Esophagus muscularis mucosa (tissue), 4 donors: ENCODE measurements around the gene HTR2C.

Experiments
- EP300 ChIP-seq: sonication (generic); formaldehyde crosslinking; IDR thresholded peaks from one replicate; pipeline ENCODE4 v1.6.1; 2017; ENCODE audit warnings: antibody characterized with exemption
- POLR2A ChIP-seq: fragments of 450-650 bp; IDR thresholded peaks from one replicate; pipeline ENCODE4 v1.6.1; 2017; ENCODE audit warnings: antibody characterized with exemption, moderate library complexity, mild to moderate bottlenecking, low read depth
- POLR2AphosphoS5 ChIP-seq, 2 donors: sonication (generic); formaldehyde crosslinking; IDR thresholded peaks; one replicate each; pipeline ENCODE4 v1.6.1; 2017; ENCODE audit warnings: antibody characterized with exemption in 2 of 2
- TF ChIP-seq, protein P1 (sequence below), 3 experiments: fragments of 200-600 bp in 2 of 3; fragments of 450-650 bp in 1 of 3; sonication (generic) in 2 of 3; IDR thresholded peaks; one replicate each; pipeline ENCODE4 v1.5.1; 2017 to 2019; ENCODE audit warnings: antibody characterized with exemption in 3 of 3, mild to moderate bottlenecking in 2 of 3, moderate library complexity in 1 of 3

DNA sequence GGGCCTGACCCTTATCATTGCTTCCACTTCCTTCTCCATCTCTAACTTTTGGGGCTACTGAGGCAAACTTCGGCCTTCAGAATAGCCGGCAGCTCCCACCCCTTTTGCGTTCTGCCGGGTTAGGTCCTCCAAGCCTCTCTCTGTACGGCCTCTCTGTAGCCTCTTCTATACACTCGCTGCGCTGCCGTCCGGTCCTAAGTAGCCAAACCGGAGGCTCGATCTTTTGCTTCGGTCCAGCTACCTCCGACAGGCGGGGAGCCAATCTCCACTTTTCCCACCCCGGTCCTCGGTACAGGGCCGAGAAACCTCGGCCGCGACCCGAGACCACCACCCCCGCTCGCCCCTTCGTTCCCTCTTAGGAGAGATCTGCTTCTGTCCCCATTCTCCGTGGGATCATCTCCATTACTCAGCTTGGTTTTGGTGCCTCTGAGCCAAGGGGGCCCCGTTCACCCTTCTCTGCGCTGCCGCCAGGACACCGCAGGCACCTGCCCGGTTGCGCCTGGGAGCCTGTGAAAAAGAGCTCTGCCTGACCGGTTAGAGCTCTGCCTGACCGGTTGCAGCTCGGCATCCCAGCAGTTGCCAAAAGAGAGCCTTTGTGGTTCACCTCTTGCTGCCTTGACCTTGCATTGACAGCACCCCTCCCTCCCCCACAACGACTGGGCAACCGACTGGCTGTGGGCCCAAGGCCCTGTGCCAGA is 1.0 kb upstream of the HTR2C start:
- TF ChIP-seq, protein P1, sequence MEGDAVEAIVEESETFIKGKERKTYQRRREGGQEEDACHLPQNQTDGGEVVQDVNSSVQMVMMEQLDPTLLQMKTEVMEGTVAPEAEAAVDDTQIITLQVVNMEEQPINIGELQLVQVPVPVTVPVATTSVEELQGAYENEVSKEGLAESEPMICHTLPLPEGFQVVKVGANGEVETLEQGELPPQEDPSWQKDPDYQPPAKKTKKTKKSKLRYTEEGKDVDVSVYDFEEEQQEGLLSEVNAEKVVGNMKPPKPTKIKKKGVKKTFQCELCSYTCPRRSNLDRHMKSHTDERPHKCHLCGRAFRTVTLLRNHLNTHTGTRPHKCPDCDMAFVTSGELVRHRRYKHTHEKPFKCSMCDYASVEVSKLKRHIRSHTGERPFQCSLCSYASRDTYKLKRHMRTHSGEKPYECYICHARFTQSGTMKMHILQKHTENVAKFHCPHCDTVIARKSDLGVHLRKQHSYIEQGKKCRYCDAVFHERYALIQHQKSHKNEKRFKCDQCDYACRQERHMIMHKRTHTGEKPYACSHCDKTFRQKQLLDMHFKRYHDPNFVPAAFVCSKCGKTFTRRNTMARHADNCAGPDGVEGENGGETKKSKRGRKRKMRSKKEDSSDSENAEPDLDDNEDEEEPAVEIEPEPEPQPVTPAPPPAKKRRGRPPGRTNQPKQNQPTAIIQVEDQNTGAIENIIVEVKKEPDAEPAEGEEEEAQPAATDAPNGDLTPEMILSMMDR (IDR thresholded peaks at IDR 0.05): no peak
- TF ChIP-seq EP300 (no peak), POLR2A (no peak), POLR2AphosphoS5 (IDR thresholded peaks at IDR 0.05) (no peak)
